ENCODE data around the gene PRR14.

The PRR14 gene

DNA sequence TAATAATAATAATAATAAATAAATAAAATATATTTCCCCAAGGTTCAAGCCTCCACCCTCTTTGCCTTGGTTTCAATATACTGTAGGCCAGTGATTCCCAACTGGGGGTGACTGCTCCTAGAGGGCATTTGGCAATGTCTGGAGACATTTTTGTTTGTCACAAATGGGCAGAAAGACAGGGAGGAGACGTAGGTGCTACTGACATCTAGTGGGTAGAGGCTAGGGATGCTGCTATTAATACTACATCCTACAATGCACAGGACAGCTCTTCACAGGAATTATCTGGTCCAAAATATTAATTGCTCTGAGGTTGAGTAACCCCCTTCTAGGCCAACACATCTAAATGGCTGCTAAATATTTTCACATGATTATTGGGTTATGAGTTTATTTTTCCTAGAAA is 12.8 kb upstream of the PRR14 start:
- no peak overlapping the region for H3K27ac ChIP-seq
- H3K36me3 ChIP-seq: no peaks in the 10 kb centered on the region
- H3K9me3 ChIP-seq (ENCODE audit: severe bottlenecking): no peaks in the 10 kb centered on the region
- no peak overlapping the region for H3K4me3 ChIP-seq (ENCODE audit: low read depth, low read length)
- peak; percentile 75 for TF ChIP-seq CTCF (IDR thresholded peaks at IDR 0.05; ENCODE audit: low read depth, low read length)
- H3K27me3 ChIP-seq (ENCODE audit: insufficient read depth, low read depth, severe bottlenecking): no peaks in the 10 kb centered on the region
- peak; percentile 36 for DNase-seq

- DNase-seq: no peak
- H3K27me3 ChIP-seq (ENCODE audit: insufficient read depth, low read depth, severe bottlenecking): no peaks in the 10 kb centered on the region
- no peak for TF ChIP-seq CTCF (IDR thresholded peaks at IDR 0.05; ENCODE audit: low read depth, low read length)
These were observed 9.3 kb upstream of the PRR14 start for GRCh38 chr16:30641378-30641982.

DNA sequence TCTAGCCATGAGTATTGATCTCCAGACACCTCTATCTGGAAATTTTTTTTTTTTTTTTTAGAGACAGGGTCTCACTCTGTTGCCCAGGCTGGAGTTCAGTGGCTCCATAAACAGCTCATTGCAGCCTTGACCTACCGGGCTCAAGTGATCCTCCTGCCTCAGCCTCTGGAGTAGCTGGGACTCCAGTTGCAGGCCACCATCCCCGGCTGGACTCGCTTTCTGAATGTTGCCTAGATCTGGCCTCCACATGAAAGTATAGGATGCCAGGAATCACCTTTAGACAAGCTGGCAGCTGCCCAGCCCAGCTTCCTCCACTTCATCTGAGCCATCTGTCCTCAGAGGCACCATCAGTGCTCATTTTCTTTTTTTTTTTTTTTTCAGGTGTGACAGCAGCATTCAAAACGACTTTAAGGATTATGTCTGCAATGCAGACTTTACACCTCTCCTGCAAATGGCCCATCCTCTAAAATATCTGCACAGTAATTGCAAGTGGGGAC is 6.4 kb upstream of the PRR14 start:
- TF ChIP-seq CTCF (IDR thresholded peaks at IDR 0.05; ENCODE audit: low read depth, low read length): no peak
- Histone ChIP-seq H3K27me3 (ENCODE audit: insufficient read depth, low read depth, severe bottlenecking) (no peaks in the 10 kb centered on the region), H3K4me3 (ENCODE audit: low read depth, low read length) (no peak overlapping the region), H3K36me3 (no peaks in the 10 kb centered on the region), H3K27ac (no peak overlapping the region), H3K9me3 (ENCODE audit: severe bottlenecking) (peaks cover 2% of the 10 kb centered on the region)
- no peak for DNase-seq

More at GRCh38 chr16:30641378-30641982, 9.3 kb upstream of the PRR14 start:
- no peaks in the 10 kb centered on the region for H3K36me3 ChIP-seq
- H3K9me3 ChIP-seq (ENCODE audit: severe bottlenecking): no peaks in the 10 kb centered on the region
- no peak overlapping the region for H3K27ac ChIP-seq
- no peak overlapping the region for H3K4me3 ChIP-seq (ENCODE audit: low read depth, low read length)

- Histone ChIP-seq H3K9me3 (ENCODE audit: severe bottlenecking) (peaks cover 2% of the 10 kb centered on the region), H3K36me3 (no peaks in the 10 kb centered on the region), H3K27ac (no peak overlapping the region), H3K4me3 (ENCODE audit: low read depth, low read length) (no peak overlapping the region), H3K27me3 (ENCODE audit: insufficient read depth, low read depth, severe bottlenecking) (no peaks in the 10 kb centered on the region)
- TF ChIP-seq CTCF (IDR thresholded peaks at IDR 0.05; ENCODE audit: low read depth, low read length): no peak
- DNase-seq: no peak
These were observed 5.0 kb upstream of the PRR14 start for GRCh38 chr16:30645727-30646126.

DNA sequence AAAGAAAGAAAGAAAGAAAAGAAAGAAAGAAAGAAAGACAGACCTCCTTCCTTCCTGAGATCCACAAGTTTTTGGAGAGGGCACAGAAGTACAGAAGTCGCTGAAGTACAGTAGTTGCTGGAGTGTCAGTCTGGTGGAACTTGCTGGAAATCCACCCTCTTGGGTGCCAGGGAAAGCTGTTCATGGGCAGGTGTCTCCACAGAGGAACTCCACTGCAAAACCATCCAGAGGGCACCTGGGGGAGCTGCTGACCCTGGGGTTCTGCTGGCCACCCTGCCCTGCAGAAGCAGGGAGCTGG is 3.5 kb upstream of the PRR14 start:
- no peak for TF ChIP-seq CTCF (IDR thresholded peaks at IDR 0.05; ENCODE audit: low read depth, low read length)
- Histone ChIP-seq H3K36me3 (no peaks in the 10 kb centered on the region), H3K4me3 (ENCODE audit: low read depth, low read length) (no peak overlapping the region), H3K9me3 (ENCODE audit: severe bottlenecking) (peaks cover 2% of the 10 kb centered on the region), H3K27ac (no peak overlapping the region), H3K27me3 (ENCODE audit: insufficient read depth, low read depth, severe bottlenecking) (no peaks in the 10 kb centered on the region)
- DNase-seq: no peak
